VCaP (cell line): ENCODE results near the gene VWA3B.
"Not testable (repeated sequence)": the region's sequence is repeated elsewhere in the genome, so short reads cannot be mapped to it uniquely, and the experiment has no call there.

ENCODE experiments used
- H3K27ac ChIP-seq: fragments of 450-650 bp; 2 replicates; pipeline ENCODE4 v1.5.1; 2017
- TF ChIP-seq, protein P1 (sequence below): fragments of 450-650 bp; conservative IDR thresholded peaks from 2 replicates; pipeline ENCODE4 v1.5.1; 2017; ENCODE audit warnings: mild to moderate bottlenecking, moderate library complexity

Gene VWA3B

DNA sequence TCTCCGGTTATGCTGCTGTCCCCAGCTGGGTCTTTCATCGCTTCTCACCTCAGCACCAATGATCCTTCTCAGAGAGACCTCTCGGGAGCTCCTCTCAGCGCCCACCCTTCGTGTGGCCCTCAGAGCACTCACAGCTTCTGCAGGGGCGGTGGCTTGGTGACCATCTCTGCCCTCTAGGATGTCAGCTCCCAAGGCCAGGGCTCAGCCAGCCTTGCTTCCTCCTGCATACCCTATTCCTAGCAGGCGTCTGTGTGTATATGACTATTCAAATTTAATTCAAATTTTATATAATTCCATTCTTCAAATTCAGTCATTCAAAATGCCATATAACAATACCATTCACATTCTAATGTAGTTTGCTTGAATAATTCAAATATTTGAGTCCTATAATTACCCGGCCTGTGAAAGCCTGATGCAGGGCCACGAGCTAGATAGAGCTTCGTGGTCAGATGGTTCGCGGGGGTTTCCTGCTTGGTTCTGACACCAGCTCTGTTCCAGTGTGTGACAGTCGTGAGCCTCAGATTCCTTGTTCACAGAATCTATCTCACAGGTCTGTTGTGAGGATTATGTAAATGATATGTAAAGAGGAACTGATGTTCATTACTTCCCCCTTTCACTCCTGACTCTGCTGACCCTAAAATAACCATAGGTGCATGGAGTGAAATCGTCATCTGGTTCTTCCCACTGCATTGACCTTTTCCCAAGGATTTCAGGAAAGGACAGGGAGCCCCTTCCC is 165.2 kb downstream of the VWA3B start:
- TF ChIP-seq, protein P1, sequence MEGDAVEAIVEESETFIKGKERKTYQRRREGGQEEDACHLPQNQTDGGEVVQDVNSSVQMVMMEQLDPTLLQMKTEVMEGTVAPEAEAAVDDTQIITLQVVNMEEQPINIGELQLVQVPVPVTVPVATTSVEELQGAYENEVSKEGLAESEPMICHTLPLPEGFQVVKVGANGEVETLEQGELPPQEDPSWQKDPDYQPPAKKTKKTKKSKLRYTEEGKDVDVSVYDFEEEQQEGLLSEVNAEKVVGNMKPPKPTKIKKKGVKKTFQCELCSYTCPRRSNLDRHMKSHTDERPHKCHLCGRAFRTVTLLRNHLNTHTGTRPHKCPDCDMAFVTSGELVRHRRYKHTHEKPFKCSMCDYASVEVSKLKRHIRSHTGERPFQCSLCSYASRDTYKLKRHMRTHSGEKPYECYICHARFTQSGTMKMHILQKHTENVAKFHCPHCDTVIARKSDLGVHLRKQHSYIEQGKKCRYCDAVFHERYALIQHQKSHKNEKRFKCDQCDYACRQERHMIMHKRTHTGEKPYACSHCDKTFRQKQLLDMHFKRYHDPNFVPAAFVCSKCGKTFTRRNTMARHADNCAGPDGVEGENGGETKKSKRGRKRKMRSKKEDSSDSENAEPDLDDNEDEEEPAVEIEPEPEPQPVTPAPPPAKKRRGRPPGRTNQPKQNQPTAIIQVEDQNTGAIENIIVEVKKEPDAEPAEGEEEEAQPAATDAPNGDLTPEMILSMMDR = no peak
- H3K27ac ChIP-seq = no peak overlapping the region

DNA sequence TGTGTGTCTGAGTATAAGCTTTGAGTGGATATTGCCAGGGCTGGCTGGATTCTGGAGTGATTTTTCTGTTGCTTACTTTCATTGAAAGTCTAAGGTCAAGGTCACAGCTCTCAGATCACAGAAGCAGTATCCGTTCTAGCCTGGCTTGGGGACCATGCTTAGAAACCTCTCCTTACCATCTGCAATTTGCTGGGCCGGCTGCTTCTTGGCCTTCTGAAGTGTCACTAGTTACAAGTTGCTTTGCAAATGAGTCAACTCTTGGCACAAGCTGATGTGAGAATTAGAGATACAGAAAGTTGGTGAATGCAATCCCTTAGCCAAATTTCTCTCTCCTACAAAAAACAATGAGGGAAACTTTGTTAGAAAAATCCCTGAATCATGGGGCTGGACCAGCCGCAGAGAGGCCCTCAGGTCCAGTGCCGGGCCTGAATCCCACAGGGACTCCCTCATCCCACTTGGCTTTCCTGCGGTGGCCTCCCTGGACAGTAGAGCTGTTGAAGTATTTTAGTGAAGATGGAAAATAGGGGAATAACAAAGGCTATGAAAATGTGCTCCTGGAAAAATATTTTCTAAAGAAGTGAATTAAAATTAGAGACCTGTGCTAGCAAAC is 166.6 kb downstream of the VWA3B start:
- H3K27ac ChIP-seq = no peak overlapping the region
- TF ChIP-seq, protein P1 = no peak

DNA sequence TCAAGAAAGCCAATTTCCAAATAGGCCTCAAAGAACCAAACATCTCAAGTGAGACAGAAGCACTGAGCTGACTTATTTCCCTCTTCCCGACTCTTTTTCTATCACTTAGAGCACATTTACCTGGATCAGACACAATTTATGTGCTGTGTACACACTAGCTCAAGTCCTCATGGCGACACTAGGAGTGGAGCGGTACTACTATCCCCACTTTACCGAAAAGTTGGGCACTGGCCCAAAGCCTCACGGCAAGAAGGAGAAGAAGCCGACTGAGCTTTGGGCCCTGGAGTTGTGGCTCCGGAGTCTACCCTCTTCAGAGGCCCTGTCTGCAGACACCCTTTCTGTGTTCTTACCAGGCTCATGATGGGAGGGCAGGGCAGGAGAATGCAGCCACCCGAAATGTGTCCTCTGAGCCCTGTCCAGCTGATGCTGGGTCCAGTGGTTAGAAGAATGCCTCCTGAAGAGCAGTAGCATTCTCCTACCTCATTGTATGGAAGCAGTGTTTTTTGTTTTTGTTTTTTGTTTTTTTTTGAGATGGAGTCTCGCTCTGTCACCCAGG is 167.6 kb downstream of the VWA3B start:
- TF ChIP-seq, protein P1 = no peak
- H3K27ac ChIP-seq = no peak overlapping the region

DNA sequence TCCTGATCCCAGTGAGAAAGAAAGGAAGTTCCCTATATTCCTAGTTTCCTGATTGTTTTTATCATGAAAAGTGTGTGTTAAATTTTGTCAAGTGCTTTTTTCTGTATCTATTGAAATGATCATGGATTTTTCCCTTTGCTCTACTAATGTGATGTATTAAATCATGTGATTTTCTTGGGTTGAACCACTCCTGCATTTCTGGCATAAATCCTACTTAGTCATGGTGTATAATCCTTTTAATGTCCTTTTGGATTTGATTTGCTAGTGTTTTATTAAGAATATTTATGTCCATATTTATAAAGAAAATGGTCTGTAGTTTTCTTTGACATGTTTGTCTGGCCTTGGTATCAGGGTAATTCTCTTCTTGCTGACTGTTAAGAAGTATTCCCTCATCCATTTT is 171.9 kb downstream of the VWA3B start:
- H3K27ac ChIP-seq = no peak overlapping the region
- TF ChIP-seq, protein P1 = no peak

DNA sequence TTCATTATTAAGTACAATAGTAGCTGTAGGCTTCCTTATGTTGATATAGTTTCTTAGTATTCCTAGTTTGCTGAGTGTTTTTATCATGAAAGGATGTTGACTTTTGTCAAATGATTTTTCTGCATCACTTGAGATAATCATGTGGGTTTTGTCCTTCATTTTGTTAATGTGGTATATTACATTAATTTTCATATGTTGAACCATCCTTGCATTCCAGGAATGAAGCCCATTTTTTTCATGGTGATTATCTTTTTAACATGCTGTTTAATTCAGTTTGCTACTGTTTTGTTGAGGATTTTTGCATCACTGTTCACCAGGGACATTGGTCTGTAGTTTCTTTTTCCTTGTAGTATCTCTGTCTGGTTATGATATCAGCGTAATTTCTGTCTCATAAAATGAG is 176.4 kb downstream of the VWA3B start:
- no peak overlapping the region for H3K27ac ChIP-seq
- TF ChIP-seq, protein P1 = no peak

DNA sequence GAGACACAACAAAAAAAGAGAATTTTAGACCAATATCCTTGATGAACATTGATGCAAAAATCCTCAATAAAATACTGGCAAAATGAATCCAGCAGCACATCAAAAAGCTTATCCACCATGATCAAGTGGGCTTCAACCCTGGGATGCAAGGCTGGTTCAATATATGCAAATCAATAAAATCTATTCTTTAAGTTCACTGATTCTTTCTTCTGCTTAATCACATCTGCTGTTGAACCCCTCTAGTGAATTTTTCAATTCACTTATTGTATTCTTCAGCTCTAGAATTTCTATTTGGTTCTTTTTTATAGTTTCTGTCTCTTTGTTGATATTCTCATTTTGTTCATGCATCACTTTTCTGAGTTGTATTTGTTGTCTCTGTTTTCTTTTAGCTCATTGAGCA is 181.3 kb downstream of the VWA3B start:
- H3K27ac ChIP-seq = not testable (repeated sequence)

DNA sequence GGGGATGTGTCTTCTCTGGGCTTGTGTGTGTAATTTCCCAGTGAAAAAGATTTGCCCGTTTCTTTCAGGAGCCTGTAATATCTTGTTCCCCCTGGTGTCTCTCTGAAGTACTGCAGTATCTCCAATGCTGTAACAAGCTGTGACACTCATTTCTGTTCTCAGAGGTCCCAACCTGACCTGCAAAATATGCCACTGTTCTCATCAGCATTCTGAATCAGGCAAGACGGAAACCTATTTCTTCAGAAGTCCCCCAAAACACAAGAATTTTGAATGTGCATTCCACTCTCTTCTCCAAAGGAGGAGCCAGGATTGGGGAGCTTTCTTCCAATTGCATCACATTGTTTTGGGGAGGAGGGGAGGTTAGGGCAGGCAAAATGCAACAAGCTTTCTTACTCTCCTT is 182.3 kb downstream of the VWA3B start:
- TF ChIP-seq, protein P1 = peak; percentile 86

DNA sequence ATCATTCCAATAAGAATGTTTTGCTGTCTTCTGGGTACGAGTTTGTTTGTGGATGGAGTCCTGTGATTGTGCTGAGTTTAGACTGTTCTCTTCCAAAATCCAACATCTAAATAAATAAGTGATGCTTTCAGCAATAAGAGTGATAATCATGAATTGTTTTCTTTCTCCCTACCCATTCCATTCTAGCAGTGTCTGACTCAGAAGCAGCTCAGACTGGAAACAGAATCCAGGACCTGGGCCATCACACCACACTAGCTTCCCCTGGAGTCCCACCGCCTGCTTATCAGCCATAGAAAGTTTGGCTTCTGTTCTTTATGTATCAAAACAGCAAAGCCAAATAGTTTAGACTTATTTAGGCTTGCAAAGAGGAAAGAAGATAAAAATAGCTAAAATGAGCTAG is 182.9 kb downstream of the VWA3B start:
- TF ChIP-seq, protein P1 = no peak
- H3K27ac ChIP-seq = no peak overlapping the region

More for the DNA sequence above, 182.3 kb downstream of the VWA3B start:
- no peak overlapping the region for H3K27ac ChIP-seq
